Neural progenitor cell (in vitro differentiated cells): ENCODE measurements around the gene ADGRA1. TPM values are rescaled to one million over a fixed set of nuclear protein-coding genes. Genes with fewer than 3 reads are reported as not detected.

Experiments
- DNase-seq: peaks from one replicate; pipeline ENCODE4 v3.0.0-alpha.2; 2016; ENCODE audit warnings: low spot score
- H2AFZ ChIP-seq: fragments of 200-600 bp; sonication (generic); replicated peaks from 2 replicates; pipeline ENCODE4 v1.6.1; 2016; ENCODE audit warnings: antibody characterized with exemption
- H3F3A ChIP-seq: fragments of 200-600 bp; sonication (generic); 2 replicates; pipeline ENCODE4 v1.6.1; 2016; ENCODE audit warnings: antibody characterized with exemption, low read depth
- H3K27ac ChIP-seq: fragments of 200-600 bp; sonication (generic); 2 replicates; pipeline ENCODE4 v1.5.1; 2016; ENCODE audit warnings: mild to moderate bottlenecking
- H3K27me3 ChIP-seq: fragments of 200-600 bp; sonication (generic); 2 replicates; pipeline ENCODE4 v1.6.1; 2016; ENCODE audit warnings: mild to moderate bottlenecking, moderate library complexity
- H3K36me3 ChIP-seq: fragments of 200-600 bp; sonication (generic); 2 replicates; pipeline ENCODE4 v1.5.1; 2016
- H3K4me1 ChIP-seq: fragments of 200-600 bp; sonication (generic); 2 replicates; pipeline ENCODE4 v1.6.1; 2016; ENCODE audit warnings: mixed run types
- H3K4me2 ChIP-seq: fragments of 200-600 bp; sonication (generic); 2 replicates; pipeline ENCODE4 v1.6.1; 2016
- H3K4me3 ChIP-seq: fragments of 200-600 bp; sonication (generic); 2 replicates; pipeline ENCODE4 v1.5.1; 2016
- H3K79me2 ChIP-seq: fragments of 200-600 bp; sonication (generic); 2 replicates; pipeline ENCODE4 v1.6.1; 2016; ENCODE audit warnings: low read depth
- H3K9ac ChIP-seq: fragments of 200-600 bp; sonication (generic); 2 replicates; pipeline ENCODE4 v1.6.1; 2016
- H3K9me3 ChIP-seq: fragments of 200-600 bp; sonication (generic); 2 replicates; pipeline ENCODE4 v1.5.1; 2016; ENCODE audit warnings: low read depth
- H4K20me1 ChIP-seq: fragments of 200-600 bp; sonication (generic); 2 replicates; pipeline ENCODE4 v1.6.1; 2016; ENCODE audit warnings: low read depth
- H3K27ac Mint-ChIP-seq: 3 replicates; pipeline ENCODE4 v1.8.0; 2021; ENCODE audit warnings: mixed read lengths
- H3K27me3 Mint-ChIP-seq: 2 replicates; pipeline ENCODE4 v1.8.0; 2022; ENCODE audit warnings: low read depth, mild to moderate bottlenecking, inconsistent platforms, moderate library complexity, mixed read lengths; ENCODE audit not compliant: insufficient read depth
- H3K36me3 Mint-ChIP-seq: 3 replicates; pipeline ENCODE4 v1.8.0; 2021; ENCODE audit warnings: mixed read lengths
- H3K4me1 Mint-ChIP-seq: 3 replicates; pipeline ENCODE4 v1.8.0; 2021; ENCODE audit warnings: mixed read lengths
- H3K4me3 Mint-ChIP-seq: 3 replicates; pipeline ENCODE4 v1.8.0; 2021; ENCODE audit warnings: mild to moderate bottlenecking, moderate library complexity, mixed read lengths
- H3K9me3 Mint-ChIP-seq: 3 replicates; pipeline ENCODE4 v1.8.0; 2020; ENCODE audit warnings: mixed read lengths
- EZH2 ChIP-seq: fragments of 200-600 bp; sonication (generic); IDR thresholded peaks from 2 replicates; pipeline ENCODE4 v1.6.1; 2017; ENCODE audit warnings: antibody characterized with exemption, mild to moderate bottlenecking, moderate library complexity
- EZH2phosphoT487 ChIP-seq: fragments of 200-600 bp; sonication (generic); IDR thresholded peaks from 2 replicates; pipeline ENCODE4 v1.6.1; 2017; ENCODE audit warnings: antibody characterized with exemption
- total RNA-seq: library from RNA; depleted of rRNA; stranded (reverse); fragments of >200 nt; gene quantifications from 2 replicates; pipeline ENCODE4 v1.2.3, GENCODE V29; 2015; ENCODE audit warnings: low replicate concordance
- TF ChIP-seq, protein P1 (sequence below): fragments of 200-600 bp; sonication (generic); IDR thresholded peaks from 2 replicates; pipeline ENCODE4 v1.5.1; 2017; ENCODE audit warnings: antibody characterized with exemption, mild to moderate bottlenecking

ADGRA1 gene
- total RNA-seq, 1 donor from 2014 or later, result not detected

GRCh38 chr10:133107442-133107841 lies 19.7 kb downstream of the ADGRA1 start:
- Histone ChIP-seq H3K4me1 (peaks cover 3% of the 10 kb centered on the region), H3K27ac (no peak overlapping the region), H3K4me2 (no peak overlapping the region), H3K4me3 (no peak overlapping the region), H2AFZ (no peak overlapping the region), H3K9me3 (peaks cover 10% of the 10 kb centered on the region), H4K20me1 (no peaks in the 10 kb centered on the region), H3K79me2 (no peaks in the 10 kb centered on the region), H3K36me3 (no peaks in the 10 kb centered on the region), H3K9ac (no peak overlapping the region), H3F3A (no peaks in the 10 kb centered on the region), H3K27me3 (no peaks in the 10 kb centered on the region)
- Mint-ChIP-seq H3K27ac (no peak overlapping the region), H3K4me3 (no peak overlapping the region), H3K27me3 (peaks cover 17% of the 10 kb centered on the region), H3K36me3 (peaks cover 5% of the 10 kb centered on the region), H3K4me1 (peaks cover 13% of the 10 kb centered on the region), H3K9me3 (peaks cover 37% of the 10 kb centered on the region)
- DNase-seq, result no peak
- TF ChIP-seq EZH2phosphoT487 (no peak), EZH2 (no peak)
- TF ChIP-seq, protein P1, sequence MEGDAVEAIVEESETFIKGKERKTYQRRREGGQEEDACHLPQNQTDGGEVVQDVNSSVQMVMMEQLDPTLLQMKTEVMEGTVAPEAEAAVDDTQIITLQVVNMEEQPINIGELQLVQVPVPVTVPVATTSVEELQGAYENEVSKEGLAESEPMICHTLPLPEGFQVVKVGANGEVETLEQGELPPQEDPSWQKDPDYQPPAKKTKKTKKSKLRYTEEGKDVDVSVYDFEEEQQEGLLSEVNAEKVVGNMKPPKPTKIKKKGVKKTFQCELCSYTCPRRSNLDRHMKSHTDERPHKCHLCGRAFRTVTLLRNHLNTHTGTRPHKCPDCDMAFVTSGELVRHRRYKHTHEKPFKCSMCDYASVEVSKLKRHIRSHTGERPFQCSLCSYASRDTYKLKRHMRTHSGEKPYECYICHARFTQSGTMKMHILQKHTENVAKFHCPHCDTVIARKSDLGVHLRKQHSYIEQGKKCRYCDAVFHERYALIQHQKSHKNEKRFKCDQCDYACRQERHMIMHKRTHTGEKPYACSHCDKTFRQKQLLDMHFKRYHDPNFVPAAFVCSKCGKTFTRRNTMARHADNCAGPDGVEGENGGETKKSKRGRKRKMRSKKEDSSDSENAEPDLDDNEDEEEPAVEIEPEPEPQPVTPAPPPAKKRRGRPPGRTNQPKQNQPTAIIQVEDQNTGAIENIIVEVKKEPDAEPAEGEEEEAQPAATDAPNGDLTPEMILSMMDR, result no peak

DNA sequence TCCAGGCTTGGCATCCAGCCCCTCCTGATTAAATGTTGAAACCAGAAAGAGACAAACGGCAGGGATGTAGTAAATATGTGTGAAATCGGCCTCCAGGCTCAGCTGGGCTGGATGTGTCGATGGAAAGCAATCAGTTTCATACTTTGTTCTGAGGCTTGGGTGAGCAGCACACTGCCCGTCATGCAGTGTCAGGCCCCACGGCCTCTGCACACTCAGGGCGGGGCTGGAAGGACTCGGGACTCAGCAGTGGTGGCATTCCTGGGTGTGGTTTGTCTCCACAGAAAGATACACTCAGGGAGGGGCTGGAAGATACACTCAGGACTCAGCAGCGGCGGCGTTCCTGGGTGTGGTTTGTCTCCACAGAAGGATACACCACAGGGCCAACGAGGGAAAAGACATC lies 22.0 kb downstream of the ADGRA1 start:
- Mint-ChIP-seq H3K36me3 (peaks cover 9% of the 10 kb centered on the region), H3K27me3 (peaks cover 19% of the 10 kb centered on the region), H3K4me1 (peaks cover 8% of the 10 kb centered on the region), H3K27ac (no peak overlapping the region), H3K9me3 (peaks cover 43% of the 10 kb centered on the region), H3K4me3 (no peak overlapping the region)
- no peak overlapping the region for H3K4me3 ChIP-seq
- no peaks in the 10 kb centered on the region for H3K27me3 ChIP-seq
- H3K36me3 ChIP-seq, result no peaks in the 10 kb centered on the region
- no peak overlapping the region for H3K27ac ChIP-seq
- H3K4me1 ChIP-seq, result no peaks in the 10 kb centered on the region
- H3K9ac ChIP-seq, result no peak overlapping the region
- H4K20me1 ChIP-seq, result no peaks in the 10 kb centered on the region
- no peak overlapping the region for H2AFZ ChIP-seq
- no peak for DNase-seq
- no peak overlapping the region for H3K4me2 ChIP-seq
- H3F3A ChIP-seq, result no peaks in the 10 kb centered on the region
- H3K9me3 ChIP-seq, result peaks cover 10% of the 10 kb centered on the region
- TF ChIP-seq, protein P1, result no peak
- TF ChIP-seq EZH2phosphoT487 (no peak), EZH2 (no peak)
- H3K79me2 ChIP-seq, result no peaks in the 10 kb centered on the region

DNA sequence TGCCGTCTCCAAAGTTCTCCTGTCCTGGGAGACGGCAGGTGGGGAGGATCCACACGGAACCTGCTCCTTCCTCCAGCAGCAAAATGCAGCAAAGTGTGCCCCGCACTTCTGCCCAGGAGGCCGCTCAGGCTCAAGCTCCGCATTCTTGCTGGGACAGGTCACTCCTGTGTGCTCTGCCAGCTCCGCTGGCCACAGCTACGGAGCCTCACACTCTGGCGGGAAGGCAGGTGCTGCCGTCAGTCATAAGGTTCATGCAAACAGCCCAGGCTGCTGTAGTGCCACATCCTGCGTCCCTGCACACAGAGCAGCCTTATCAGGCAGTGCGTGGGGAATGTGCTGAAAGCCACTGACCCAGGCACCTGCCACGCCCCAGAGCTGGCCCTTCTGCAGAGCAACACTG lies 22.4 kb downstream of the ADGRA1 start:
- H3K27ac Mint-ChIP-seq, result no peak overlapping the region
- no peaks in the 10 kb centered on the region for H3K79me2 ChIP-seq
- no peak for DNase-seq
- H2AFZ ChIP-seq, result no peak overlapping the region
- H3F3A ChIP-seq, result no peaks in the 10 kb centered on the region
- H3K27me3 Mint-ChIP-seq, result peaks cover 16% of the 10 kb centered on the region
- H3K9me3 Mint-ChIP-seq, result peaks cover 43% of the 10 kb centered on the region
- TF ChIP-seq, protein P1, result no peak
- TF ChIP-seq EZH2phosphoT487, result no peak
- no peak for TF ChIP-seq EZH2
- no peaks in the 10 kb centered on the region for H3K4me1 ChIP-seq
- H3K27ac ChIP-seq, result no peak overlapping the region
- no peak overlapping the region for H3K4me3 Mint-ChIP-seq
- peaks cover 4% of the 10 kb centered on the region for H3K4me1 Mint-ChIP-seq
- H3K36me3 ChIP-seq, result no peaks in the 10 kb centered on the region
- no peak overlapping the region for H3K4me2 ChIP-seq
- H3K9ac ChIP-seq, result no peak overlapping the region
- H3K9me3 ChIP-seq, result peaks cover 10% of the 10 kb centered on the region
- no peaks in the 10 kb centered on the region for H4K20me1 ChIP-seq
- H3K36me3 Mint-ChIP-seq, result peaks cover 9% of the 10 kb centered on the region
- no peak overlapping the region for H3K4me3 ChIP-seq
- no peaks in the 10 kb centered on the region for H3K27me3 ChIP-seq
